ENCODE data around the gene RBL1.
"Not testable (repeated sequence)": the region's sequence is repeated elsewhere in the genome, so short reads cannot be mapped to it uniquely, and the experiment has no call there.

GRCh38 chr20:36966965-36967364, 128.8 kb downstream of the RBL1 start:
- not testable (repeated sequence) for TF ChIP-seq CTCF, POLR2A (IDR thresholded peaks at IDR 0.05)
